HG03558 (cell line): ENCODE measurements around the gene CAMKMT.

Source experiments
- ATAC-seq: cut with Tn5 transposase; IDR thresholded peaks from one replicate; pipeline ENCODE4 v1.9.1; 2021; ENCODE audit warnings: moderate number of reproducible peaks; ENCODE audit not compliant: unreplicated experiment; ENCODE audit errors: extremely low read depth

CAMKMT gene

DNA sequence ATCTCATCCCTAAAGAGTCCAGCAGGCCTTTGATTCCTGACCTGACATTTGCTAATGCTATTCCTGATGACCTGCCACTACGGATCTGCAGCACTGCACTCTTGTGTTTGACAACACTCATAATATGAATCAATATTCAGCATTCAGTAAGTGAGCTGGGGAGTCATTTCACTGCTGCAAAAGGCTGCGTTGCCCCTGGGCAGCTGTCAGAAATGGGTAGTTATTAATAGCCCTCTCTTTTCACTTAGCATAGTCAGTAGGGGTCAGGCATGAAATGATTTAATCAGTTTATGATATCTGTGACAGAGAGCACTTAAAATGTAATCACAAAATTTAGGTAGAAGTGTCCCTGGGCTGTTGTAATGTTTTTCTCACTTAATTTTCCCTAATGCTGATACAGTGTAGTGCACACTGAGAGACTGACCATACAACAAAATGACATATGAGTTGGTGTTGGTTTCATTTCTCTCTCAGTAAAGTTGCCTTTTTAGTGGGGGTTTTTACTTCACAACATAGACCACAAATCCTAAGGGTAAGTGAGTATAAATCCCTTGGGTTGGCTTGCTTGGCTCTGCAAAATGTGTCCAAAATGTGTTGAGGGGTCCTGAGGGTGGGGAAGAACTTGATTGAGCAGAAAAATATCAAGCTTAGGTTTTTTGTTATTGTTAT, 184.8 kb downstream of the CAMKMT start:
- no peak for ATAC-seq

DNA sequence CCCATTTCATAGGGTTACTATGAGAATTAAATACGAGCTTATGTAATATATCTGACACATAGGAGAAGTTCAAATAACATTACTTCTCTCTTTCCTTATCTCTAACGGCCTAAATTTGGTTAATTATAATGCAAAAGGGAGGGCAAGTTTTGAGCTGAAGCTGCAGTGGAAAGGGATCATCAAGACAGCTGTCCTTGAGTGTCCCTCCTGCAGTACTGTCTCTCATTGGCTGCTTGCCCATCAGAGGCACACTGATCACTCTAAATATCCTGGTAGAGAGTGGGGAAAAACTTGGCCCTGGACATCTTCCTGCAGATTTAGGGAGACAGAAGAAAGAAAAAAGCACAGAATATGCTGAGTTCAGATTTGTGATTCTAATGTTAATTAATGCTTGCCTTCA, 186.0 kb downstream of the CAMKMT start:
- no peak for ATAC-seq

DNA sequence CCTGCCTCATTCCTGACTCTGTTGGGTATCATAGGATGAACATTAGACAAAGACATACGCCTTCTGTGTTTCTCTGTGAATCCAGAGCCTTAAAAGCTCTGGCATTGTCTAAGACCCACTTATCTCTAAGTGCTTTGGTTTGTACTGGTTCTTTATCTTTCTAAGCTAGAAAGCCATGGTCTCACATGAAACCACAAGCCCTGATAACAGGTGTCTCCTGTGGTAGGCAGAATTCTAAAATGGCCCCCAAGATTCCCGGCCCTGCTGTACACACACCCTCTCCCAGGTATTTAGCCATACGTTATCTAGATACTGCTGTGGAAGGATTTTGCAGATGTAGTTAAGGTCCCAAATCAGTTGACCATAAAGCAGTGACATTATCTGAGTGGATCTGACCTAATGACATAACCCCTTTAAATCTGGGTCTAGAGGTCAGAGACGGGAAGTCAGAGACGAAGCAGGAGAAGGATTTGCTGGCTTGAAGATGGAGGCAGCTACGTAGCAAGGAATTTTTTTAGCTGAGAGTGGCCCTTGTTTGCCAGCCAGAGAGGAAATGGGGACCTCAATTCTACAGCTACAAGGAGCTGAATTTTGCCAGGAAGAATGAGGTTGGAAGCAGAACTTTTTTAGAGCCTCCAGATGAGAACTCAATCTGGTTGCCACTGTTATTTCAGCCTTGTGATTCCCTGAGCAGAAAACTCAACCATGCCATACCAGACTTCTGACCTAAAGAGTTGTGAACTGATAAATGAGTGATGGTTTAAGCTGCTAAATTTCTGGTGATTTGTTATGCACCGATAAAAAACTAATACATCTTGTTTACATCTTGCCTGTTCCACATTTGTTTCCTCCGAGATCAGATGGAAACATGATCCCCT, 186.7 kb downstream of the CAMKMT start:
- no peak for ATAC-seq

DNA sequence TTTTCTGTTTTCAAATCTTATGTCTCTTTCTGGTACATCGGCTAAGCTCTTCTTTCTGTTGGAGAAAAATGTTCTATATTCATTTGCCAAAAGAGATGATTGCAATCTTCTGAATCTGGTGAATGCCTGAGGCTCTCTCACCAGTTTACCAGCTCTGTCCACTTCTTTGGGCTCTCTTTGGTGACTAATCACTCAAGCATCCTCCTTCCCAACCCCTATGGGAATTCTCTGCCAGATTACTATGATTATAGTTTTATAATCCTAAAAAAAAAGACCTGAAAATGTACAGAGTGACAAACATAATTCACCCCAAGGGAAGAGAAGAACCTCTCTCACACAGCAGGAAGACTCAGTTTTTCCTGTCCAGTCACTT, 187.3 kb downstream of the CAMKMT start:
- ATAC-seq = no peak

DNA sequence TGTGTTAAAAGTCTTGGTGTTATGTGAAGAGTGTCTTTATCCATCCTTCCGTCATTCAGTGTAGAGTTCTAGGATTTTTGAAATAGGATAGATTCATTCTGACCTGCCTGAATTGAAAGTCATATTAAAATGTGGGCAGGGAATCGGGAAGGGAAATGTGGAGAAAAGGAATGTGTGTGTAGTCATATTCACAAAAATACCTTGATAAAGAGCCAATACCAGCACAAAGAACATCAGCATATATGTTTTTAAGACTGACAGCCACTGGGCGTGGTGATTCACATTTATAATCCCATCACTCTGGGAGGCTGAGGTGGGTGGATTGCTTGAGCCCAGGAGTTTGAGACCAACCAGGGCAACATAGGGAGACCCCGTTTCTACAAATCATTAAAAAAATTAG, 188.1 kb downstream of the CAMKMT start:
- no peak for ATAC-seq

DNA sequence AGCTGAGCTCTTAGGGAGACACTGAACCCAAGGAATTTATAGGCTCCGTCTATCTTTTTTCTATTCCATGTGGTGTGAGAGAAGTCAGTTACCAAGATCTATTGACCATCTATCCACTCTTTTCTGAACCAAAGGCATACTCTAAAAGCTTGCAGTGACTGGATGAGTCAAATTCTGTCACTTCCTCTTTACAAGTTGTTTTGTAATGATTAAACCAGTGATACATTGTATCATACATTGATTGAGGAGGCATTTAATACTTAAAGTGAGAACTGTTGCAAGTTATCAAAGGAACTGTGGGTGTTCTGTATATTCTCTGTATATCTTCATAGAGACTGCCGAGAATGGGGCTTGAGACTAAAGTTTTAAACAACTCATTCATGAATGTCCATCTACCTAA, 188.8 kb downstream of the CAMKMT start:
- ATAC-seq = no peak

DNA sequence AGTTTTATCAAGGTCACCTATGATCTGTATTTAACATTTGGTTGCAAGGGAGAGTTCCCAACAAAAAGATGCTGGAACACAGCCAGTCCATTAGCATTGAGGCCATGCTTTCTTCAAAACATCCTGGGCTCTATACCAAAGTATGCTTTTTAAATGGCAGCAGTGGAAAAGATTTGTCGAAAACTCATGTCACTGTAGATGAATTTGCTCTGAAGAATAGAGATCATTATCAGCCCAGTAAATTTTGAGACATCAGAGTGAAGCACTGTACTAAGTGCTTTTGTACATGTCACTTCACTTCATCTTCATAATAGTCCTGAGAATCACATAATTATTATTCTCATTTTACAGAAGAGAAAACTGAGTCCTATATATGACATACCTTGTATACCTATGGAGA, 189.8 kb downstream of the CAMKMT start:
- ATAC-seq = no peak

DNA sequence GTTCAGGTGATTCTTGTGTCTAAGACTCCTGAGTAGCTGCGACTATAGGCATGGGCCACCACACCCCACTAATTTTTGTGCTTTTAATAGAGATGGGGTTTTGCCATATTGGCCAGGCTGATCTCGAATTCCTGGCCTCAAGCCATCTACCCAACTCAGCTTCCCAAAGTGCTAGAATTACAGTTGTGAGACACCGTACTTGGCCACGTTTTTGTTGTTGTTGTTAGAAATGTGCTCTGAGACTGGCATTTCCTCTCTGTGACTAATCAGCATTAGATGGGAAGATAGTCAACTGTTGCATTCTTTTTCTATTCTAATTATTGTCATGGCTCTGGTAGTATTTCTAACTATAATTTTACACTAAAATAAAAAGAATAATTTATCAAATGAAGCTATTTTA, 191.7 kb downstream of the CAMKMT start:
- no peak for ATAC-seq

DNA sequence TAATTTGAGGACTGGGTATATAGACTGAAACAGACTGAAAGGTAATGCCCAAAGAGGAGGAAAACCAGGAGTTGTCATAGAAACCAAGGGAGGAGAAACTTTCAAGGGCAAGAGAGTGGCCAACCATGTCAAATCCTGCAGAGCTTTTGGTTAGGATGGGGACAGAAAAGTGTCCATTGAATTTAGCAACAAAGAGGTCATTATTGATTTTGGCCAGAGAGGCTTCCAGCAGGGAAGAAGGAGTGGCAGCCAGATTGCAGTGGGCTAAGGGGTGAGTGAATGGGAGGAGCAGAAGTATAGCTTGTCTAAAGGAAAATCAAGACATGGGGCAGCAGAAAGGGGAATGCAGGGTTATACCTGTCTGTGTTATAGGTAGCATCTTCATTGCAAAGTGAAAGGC, 194.0 kb downstream of the CAMKMT start:
- no peak for ATAC-seq

DNA sequence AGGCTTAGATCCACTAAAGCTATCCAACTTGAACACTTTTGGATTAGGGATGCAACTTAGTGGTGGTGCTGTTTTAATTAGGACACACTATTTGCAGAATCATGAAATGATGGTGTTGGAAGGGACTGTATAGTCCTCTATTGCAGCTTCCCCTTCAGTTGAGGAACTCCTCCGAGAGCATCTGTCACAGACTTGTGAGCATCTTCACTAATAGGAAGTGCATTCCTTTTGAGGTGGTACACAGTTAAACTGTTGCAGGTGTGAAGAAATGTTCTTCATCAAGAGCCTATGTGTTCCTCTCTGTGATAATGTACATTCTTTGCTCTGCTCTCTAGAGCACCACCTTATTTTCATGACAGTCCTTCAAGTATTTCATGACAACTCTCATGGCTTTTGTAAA, 197.4 kb downstream of the CAMKMT start:
- no peak for ATAC-seq

DNA sequence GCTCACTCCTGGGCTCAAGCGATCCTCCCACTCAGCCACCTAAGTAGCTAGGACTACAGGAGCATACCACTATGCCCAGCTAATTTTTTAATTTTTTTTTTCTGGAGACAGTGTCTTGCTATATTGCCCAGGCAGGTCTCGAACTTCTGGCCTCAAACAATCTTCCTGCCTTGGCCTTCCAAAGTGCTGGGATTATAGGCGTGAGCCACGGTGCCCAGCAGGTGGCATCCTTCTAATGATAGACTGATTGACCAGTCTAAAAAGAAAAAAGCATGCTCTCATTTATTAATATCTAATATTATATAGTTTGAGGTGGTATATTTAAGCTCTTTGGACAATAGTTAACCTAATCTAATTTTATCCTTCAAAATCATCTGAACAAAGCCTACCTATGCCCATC, 198.6 kb downstream of the CAMKMT start:
- no peak for ATAC-seq

DNA sequence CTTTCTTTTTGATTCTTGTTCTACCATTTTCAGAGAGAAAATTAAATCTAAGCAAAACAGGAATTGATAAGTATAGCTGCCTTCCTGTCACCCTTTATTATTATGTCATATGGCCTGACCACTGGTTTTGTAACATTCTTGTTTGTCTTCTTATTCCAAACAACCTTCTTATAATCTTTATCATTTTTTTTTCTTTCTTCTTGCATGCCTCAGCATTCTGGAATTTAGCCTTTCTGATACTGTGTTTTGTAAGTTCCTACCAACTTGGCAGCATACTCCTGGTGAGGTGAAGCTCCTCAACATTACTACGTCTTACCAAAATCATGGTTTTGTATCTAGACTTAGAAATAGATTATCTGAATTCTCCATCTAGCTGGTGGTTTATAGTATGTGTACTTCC, 199.2 kb downstream of the CAMKMT start:
- ATAC-seq = no peak

DNA sequence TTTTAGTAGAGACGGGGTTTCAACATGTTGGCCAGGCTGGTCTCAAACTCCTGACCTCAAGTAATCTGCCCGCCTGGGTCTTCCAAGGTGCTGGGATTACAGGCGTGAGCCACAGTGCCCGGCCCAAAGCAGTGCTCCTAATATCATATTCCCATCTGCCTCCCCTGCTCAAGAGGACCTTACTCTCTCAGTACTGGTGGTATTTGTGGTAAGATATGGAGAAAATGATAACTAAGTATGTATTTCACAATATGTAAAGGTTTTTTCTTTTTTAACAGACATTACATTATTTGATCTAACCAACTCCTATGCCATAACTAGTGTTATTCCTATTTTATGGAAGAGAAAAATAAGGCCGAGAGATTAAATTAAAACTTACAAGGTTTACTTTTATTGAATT, 201.0 kb downstream of the CAMKMT start:
- ATAC-seq = no peak

DNA sequence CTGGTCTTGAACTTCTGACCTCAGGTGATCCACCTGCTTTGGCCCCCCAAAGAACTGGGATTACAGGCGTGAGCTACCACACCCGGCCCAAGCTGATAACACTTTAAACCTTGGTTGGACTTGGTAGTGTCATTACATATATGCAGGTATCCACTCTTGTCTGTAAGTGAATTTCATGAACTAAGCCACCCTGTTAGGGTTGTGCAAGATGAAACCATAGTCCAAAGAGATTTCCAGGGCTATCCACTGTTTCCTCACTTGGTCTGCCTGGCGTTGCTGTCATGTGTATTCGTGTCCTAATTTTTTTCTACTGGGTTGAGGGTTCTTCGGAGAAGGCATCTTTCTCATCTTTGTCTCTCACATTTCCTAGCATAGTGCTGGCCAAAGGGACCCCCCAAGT, 203.0 kb downstream of the CAMKMT start:
- no peak for ATAC-seq

DNA sequence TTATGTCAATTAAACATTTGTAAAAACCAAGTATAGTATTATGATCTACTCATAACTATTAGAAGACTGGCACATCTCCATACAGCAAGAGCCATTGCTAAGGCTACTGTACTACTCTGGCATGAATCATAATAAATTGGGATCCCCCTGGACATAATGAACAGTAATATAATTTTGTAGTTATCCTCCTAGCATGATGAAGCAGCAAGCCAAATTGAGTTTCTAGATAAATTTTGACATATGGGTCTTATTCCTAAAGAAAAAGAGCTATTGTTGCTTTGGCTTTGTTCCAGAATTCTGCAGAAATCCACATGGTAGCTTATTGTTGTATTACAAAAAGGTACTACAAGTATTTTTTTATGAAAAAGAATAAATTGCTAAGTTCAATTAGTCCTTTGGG, 204.3 kb downstream of the CAMKMT start:
- ATAC-seq = no peak

DNA sequence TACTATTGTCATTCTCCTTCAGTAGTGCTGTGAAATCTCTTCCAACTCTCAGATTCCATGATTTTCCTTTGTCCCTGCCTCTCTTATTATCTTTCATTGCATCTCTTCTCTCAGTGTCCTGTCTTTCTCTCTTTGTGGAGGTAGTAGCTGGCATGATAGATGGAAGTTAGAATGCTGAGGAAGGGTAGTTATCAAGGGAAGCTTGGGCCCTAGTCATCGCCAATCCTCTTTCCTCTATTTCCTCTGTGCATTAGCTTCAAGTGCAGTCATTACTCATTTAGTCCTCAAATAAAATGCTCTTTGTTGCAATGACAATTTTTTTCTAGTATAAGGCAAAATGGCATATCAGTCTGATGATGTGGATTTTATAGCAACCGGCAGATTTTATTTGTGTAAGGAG, 207.7 kb downstream of the CAMKMT start:
- ATAC-seq = no peak

DNA sequence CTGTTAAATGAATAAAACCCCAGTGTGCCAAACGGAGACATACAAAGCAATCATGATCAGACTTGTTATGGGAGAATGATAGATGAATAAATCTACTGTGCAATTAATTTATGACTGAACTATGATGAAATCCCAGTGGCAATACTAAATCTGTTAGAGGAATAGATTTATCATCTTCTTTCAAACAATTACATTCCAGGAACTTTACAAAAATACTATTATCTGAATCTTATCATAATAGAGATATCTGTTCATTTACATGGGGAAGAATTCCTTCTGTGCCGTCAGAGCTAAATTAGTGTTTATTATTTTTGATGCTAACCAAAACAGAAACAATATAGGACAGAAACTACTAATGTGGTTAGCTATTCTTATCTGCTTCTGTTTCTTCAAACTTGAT, 208.5 kb downstream of the CAMKMT start:
- no peak for ATAC-seq

DNA sequence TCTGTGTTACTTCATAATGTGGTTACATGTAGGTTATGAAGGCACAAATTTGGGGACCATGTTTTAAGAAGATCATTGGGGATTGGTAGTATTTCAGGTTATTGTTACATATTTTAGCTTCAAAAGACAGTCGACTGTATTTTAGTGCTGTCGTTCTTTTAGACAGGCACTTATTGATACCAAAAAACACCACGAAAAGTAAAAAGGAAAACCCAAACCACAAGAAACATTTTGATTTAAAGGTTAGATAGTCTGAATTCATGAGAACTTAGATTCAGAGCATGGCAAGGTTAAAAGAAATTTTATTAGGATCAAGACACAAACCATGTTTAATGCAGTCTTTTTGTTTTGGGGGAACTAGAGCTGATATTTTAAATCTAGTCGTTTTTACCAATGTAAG, 209.0 kb downstream of the CAMKMT start:
- ATAC-seq = no peak

DNA sequence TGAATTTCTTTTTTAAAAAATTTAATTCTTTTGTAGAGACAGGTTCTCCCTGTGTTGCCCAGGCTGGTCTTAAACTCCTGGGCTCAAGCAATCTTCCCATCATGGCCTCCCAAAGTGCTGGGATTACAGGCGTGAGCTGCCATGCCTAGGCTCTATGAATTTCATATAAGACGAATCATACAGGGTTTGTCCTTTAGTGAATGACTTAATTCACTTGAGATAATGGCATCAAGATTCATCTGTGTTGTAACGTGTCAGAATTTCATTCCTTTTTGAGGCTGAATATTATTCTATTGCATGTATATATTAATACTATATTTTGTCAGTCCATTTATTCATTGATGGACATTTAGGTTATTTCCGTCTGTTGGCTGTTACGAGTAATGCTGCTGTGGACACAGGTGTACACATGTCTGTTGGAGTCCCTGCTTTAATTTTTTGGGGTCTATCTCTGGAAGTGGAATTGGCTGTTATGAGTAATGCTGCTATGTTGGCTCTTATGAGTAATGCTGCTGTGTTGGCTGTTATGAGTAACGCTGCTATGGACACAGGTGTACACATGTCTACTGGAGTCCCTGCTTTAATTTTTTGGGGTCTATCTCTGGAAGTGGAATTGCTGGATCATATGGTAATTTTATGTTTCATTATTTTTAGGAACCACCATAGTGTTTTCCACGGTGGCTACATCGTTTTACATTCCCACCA, 210.6 kb downstream of the CAMKMT start:
- ATAC-seq = no peak

DNA sequence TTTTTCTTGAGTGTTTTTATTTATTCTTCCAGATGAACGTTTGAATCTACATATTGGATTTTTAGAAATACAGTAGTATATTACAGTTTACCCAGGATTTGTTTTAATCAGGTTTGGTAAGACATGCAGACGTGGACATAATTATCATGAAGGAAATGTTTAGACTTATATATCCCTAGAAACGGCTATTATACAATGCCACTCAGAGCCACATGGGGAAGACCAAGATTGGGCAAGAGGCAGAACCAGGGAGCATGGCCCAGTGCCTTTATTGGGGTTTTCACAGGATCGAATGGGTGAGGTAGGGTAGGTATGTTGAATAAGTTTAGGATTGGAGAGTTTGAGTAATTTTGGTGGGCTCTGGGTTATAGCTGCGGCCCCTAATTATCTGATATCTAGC, 212.2 kb downstream of the CAMKMT start:
- ATAC-seq = no peak

DNA sequence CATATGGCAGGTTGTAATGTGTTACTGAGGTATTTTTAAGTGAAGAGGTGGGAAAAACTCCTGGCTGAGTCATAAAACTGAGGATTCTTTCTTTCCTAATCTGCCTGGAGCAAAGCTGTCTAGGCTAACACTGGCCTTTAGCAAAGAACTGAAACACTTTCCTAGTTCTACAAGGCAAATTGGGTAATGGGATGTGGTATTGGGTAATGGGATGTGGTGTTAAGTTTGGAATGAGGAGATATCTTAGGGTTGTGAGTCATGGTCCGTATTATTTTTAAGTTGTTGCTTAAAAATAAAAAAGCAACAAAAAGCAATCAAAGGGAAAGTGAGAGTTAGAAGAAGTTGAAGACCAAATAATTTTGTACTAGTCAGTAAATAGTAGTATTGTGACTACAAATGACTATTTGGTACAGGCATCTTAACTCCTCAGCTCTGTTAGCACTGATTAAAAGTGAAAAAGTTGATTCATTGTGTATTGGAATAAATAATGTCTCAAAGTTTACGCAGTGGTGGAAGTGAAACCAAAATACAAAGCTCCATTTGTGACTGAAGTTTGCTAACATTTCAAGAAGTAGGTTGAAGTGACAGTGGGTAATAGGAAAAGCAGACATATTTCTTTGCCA, 216.8 kb downstream of the CAMKMT start:
- ATAC-seq = no peak
